Endothelial cell (in vitro differentiated cells): ENCODE measurements around the gene TMEM132C. TPM values are rescaled to one million over a fixed set of nuclear protein-coding genes. Genes with fewer than 3 reads are reported as not detected.

Experiments
- DNase-seq: peaks from one replicate; pipeline ENCODE4 v3.0.0; 2021; ENCODE audit warnings: low spot score
- H3K27ac Mint-ChIP-seq: one replicate; pipeline ENCODE4 v1.8.0; 2021; ENCODE audit warnings: mixed read lengths, inconsistent platforms; ENCODE audit not compliant: unreplicated experiment
- H3K27me3 Mint-ChIP-seq: one replicate; pipeline ENCODE4 v1.8.0; 2021; ENCODE audit warnings: mild to moderate bottlenecking, moderate library complexity, mixed read lengths, inconsistent platforms; ENCODE audit not compliant: unreplicated experiment
- H3K36me3 Mint-ChIP-seq: one replicate; pipeline ENCODE4 v1.8.0; 2021; ENCODE audit warnings: mild to moderate bottlenecking, low read depth, mixed read lengths, inconsistent platforms; ENCODE audit not compliant: unreplicated experiment
- H3K4me1 Mint-ChIP-seq: one replicate; pipeline ENCODE4 v1.8.0; 2021; ENCODE audit warnings: mild to moderate bottlenecking, mixed read lengths, inconsistent platforms; ENCODE audit not compliant: unreplicated experiment
- H3K4me3 Mint-ChIP-seq: one replicate; pipeline ENCODE4 v1.8.0; 2021; ENCODE audit warnings: mild to moderate bottlenecking, mixed read lengths, inconsistent platforms; ENCODE audit not compliant: unreplicated experiment
- H3K9me3 Mint-ChIP-seq: one replicate; pipeline ENCODE4 v1.8.0; 2021; ENCODE audit warnings: mixed read lengths, inconsistent platforms; ENCODE audit not compliant: unreplicated experiment
- CTCF ChIP-seq: fragments of 200-600 bp; sonication (generic); IDR thresholded peaks from one replicate; pipeline ENCODE4 v1.5.0; 2021; ENCODE audit warnings: antibody characterized with exemption; ENCODE audit not compliant: unreplicated experiment
- total RNA-seq: library from RNA; stranded (reverse); fragmentation: NEBNext Ultra II Directional; extraction: Animal tissue kit (Norgen Biotek cat#: 25700); gene quantifications from one replicate; pipeline ENCODE4 v1.2.1, GENCODE V29; 2021; ENCODE audit not compliant: unreplicated experiment

TMEM132C gene
- total RNA-seq, 1 donor from 2014 or later, result not detected

- TF ChIP-seq CTCF, result no peak
- DNase-seq, result no peak
- Mint-ChIP-seq H3K36me3 (peaks cover 14% of the 10 kb centered on the region), H3K4me1 (no peaks in the 10 kb centered on the region), H3K4me3 (no peak overlapping the region), H3K9me3 (peaks cover 47% of the 10 kb centered on the region), H3K27ac (no peak overlapping the region), H3K27me3 (peaks cover 3% of the 10 kb centered on the region)
Measured at GRCh38 chr12:128439796-128440195, 172.8 kb downstream of the TMEM132C start.

GRCh38 chr12:128442096-128442495 lies 175.1 kb downstream of the TMEM132C start:
- Mint-ChIP-seq H3K27ac (no peak overlapping the region), H3K27me3 (peaks cover 3% of the 10 kb centered on the region), H3K4me3 (no peak overlapping the region), H3K4me1 (no peaks in the 10 kb centered on the region), H3K9me3 (peaks cover 59% of the 10 kb centered on the region), H3K36me3 (peaks cover 17% of the 10 kb centered on the region)
- DNase-seq, result no peak
- TF ChIP-seq CTCF, result no peak

- Mint-ChIP-seq H3K27ac (no peak overlapping the region), H3K4me3 (no peak overlapping the region), H3K4me1 (no peaks in the 10 kb centered on the region), H3K36me3 (peaks cover 11% of the 10 kb centered on the region), H3K27me3 (peaks cover 1% of the 10 kb centered on the region), H3K9me3 (peaks cover 47% of the 10 kb centered on the region)
- TF ChIP-seq CTCF, result no peak
- no peak for DNase-seq
Measured at GRCh38 chr12:128444598-128444997, 177.6 kb downstream of the TMEM132C start.

DNA sequence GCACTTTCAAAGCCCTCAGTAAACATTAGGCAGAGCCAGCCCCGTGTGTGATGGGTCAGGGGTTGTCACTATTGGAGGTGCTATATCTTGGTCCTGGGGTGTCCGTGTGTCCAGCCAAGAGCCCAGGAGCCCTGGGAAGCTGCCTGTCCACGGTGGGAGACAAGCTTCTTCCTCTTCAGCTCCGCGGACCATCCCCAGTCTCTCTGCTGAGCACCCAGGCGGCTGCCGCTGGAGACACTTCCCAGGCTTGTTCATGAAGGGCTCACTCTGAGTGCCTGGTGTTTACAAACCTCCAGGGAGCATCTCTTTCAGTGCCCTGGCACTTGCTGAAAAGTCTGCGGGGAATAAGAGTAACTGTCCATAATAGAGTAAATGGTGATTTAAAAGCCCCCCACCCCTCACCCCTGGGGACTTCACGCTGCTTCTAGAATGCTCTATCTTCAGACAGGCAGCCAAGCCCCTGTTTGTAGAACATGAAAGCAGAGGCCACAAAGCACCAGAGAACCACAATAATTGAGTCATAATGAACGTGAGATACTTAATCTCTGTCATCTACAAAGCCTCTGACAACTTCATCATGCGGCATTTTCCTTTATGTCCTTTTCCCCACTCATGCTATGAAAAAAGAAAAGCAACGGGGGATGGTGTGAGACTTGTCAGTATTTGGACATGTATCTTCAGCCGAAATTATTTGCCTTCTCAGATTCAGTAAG lies 178.6 kb downstream of the TMEM132C start:
- no peak overlapping the region for H3K27ac Mint-ChIP-seq
- peaks cover 48% of the 10 kb centered on the region for H3K9me3 Mint-ChIP-seq
- H3K4me3 Mint-ChIP-seq, result no peak overlapping the region
- peaks cover 11% of the 10 kb centered on the region for H3K36me3 Mint-ChIP-seq
- H3K27me3 Mint-ChIP-seq, result peaks cover 1% of the 10 kb centered on the region
- no peak for TF ChIP-seq CTCF
- DNase-seq, result no peak
- no peaks in the 10 kb centered on the region for H3K4me1 Mint-ChIP-seq

DNA sequence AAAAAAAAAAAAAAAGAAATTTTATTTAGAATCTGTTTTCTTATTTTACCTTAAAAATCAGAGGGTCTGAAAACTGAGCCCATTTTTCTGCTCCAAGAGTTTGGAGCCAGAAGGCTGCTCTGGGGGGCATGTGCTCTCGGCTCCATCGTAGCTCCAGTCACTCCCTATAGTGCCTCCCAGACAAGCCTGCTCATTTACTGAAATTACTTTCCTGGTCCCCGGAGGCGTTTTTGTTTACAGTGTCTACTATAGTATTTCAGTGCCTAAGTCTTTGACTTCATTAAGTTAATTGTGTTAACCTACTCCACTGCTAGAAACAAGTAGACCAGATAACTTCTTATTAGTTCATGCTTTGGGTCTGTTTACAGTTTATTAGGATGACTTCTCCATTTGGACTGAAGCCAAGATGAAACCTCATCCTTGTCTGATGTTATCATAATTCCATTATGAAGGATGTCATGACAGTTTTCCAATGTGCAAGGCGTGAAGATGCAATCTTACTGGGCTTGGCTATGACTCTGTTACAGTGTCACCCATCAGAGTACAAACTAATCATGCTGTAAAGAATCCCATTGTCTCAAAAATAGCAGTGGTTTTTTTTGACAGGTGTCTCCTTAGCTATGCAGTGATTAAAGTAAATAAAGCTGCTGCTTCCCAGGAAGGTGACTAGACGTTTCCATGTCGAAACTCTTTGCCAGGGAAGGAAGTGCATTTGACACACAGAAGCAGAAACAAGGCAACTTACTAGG lies 182.3 kb downstream of the TMEM132C start:
- H3K9me3 Mint-ChIP-seq, result peaks cover 29% of the 10 kb centered on the region
- H3K27me3 Mint-ChIP-seq, result peaks cover 1% of the 10 kb centered on the region
- no peak overlapping the region for H3K27ac Mint-ChIP-seq
- H3K36me3 Mint-ChIP-seq, result peaks cover 7% of the 10 kb centered on the region
- H3K4me1 Mint-ChIP-seq, result no peaks in the 10 kb centered on the region
- H3K4me3 Mint-ChIP-seq, result no peak overlapping the region
- no peak for TF ChIP-seq CTCF
- DNase-seq, result no peak
